ENCODE data around the gene XIRP2. TPM values are rescaled to one million over a fixed set of nuclear protein-coding genes. Genes with fewer than 3 reads are reported as not detected.

XIRP2 gene
- total RNA-seq, 2 experiments from 2014 or later: not detected

DNA sequence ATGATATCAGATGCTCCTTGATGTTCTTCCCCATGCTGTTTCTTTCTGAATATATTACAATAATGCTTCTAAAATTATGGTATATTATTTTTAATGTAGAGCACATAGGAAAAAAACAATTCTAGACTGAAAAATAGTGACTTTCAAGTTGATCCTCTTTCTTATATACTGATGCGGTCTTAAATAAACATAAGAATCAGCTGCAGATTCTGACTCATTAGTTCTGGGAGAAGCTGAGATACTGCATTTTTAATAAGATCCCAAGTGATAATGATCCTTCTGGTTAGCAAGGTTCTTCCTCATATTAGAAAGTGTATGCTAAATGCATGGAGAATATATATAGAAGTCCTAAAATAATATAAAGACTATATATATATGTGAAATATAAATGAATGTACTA lies 124.9 kb downstream of the XIRP2 start:
- DNase-seq (no peak), ATAC-seq (ENCODE audit: poor library complexity) (no peak)
- H3K4me1 ChIP-seq (ENCODE audit: insufficient read depth, low read length): no peaks in the 10 kb centered on the region
- intact Hi-C loops (cut with DNase I, micrococcal nuclease): no loop called here
- H3K4me3 ChIP-seq (ENCODE audit: low read length): no peak overlapping the region
- TF ChIP-seq, protein P1, sequence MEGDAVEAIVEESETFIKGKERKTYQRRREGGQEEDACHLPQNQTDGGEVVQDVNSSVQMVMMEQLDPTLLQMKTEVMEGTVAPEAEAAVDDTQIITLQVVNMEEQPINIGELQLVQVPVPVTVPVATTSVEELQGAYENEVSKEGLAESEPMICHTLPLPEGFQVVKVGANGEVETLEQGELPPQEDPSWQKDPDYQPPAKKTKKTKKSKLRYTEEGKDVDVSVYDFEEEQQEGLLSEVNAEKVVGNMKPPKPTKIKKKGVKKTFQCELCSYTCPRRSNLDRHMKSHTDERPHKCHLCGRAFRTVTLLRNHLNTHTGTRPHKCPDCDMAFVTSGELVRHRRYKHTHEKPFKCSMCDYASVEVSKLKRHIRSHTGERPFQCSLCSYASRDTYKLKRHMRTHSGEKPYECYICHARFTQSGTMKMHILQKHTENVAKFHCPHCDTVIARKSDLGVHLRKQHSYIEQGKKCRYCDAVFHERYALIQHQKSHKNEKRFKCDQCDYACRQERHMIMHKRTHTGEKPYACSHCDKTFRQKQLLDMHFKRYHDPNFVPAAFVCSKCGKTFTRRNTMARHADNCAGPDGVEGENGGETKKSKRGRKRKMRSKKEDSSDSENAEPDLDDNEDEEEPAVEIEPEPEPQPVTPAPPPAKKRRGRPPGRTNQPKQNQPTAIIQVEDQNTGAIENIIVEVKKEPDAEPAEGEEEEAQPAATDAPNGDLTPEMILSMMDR (IDR thresholded peaks at IDR 0.05): no peak
- no peak overlapping the region for H3K27ac ChIP-seq (ENCODE audit: low read depth in 1 of 2, low read length in 2 of 2)
- no peaks in the 10 kb centered on the region for H3K36me3 ChIP-seq (ENCODE audit: insufficient read depth, low read length)
- POLR2A ChIA-PET: no interaction called here
- CTCF ChIA-PET: no interaction called here
- Mint-ChIP-seq H3K9me3 (no peaks in the 10 kb centered on the region), H3K36me3 (ENCODE audit: low read depth) (no peaks in the 10 kb centered on the region), H3K4me1 (ENCODE audit: low read depth) (no peaks in the 10 kb centered on the region), H3K4me3 (no peak overlapping the region), H3K27me3 (no peaks in the 10 kb centered on the region), H3K27ac (no peak overlapping the region)
- H3K27me3 ChIP-seq (ENCODE audit: control insufficient read depth in 1 of 2, insufficient read depth in 2 of 2, low read length in 2 of 2): no peaks in the 10 kb centered on the region
- no peaks in the 10 kb centered on the region for H3K9me3 ChIP-seq (ENCODE audit: control insufficient read depth in 1 of 2, insufficient read depth in 1 of 2, low read length in 2 of 2)

DNA sequence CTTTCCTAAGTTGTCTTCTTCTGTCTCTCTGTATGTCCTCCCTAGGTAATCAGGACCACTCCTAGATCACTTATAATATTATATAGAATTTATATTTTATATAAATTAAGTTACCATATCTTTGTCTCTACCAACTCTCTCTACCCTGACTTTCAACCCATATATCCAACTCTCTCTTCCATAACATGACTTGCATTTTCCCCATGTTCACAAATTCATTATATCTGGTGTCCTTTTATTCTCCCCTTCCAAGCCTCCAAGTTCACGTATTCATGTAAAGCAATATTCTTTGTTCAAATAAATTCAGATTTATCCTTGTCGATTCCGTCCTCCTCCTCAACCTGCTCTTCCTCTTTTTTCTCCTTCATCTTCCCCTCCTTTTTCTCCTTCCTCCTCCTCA lies 127.5 kb downstream of the XIRP2 start:
- no peaks in the 10 kb centered on the region for H3K27me3 ChIP-seq (ENCODE audit: control insufficient read depth in 1 of 2, insufficient read depth in 2 of 2, low read length in 2 of 2)
- Mint-ChIP-seq H3K9me3 (no peaks in the 10 kb centered on the region), H3K36me3 (ENCODE audit: low read depth) (no peaks in the 10 kb centered on the region), H3K4me3 (no peak overlapping the region), H3K27me3 (no peaks in the 10 kb centered on the region), H3K4me1 (ENCODE audit: low read depth) (peaks cover 6% of the 10 kb centered on the region), H3K27ac (no peak overlapping the region)
- H3K4me3 ChIP-seq (ENCODE audit: low read length): no peak overlapping the region
- TF ChIP-seq, protein P1 (IDR thresholded peaks at IDR 0.05): no peak
- no peaks in the 10 kb centered on the region for H3K4me1 ChIP-seq (ENCODE audit: insufficient read depth, low read length)
- ChIA-PET POLR2A (no interaction called here), CTCF (no interaction called here)
- DNase-seq: no peak
- no peak for ATAC-seq (ENCODE audit: poor library complexity)
- intact Hi-C loops (cut with DNase I, micrococcal nuclease): no loop called here
- H3K27ac ChIP-seq (ENCODE audit: low read depth in 1 of 2, low read length in 2 of 2): no peak overlapping the region
- H3K36me3 ChIP-seq (ENCODE audit: insufficient read depth, low read length): no peaks in the 10 kb centered on the region
- H3K9me3 ChIP-seq (ENCODE audit: control insufficient read depth in 1 of 2, insufficient read depth in 1 of 2, low read length in 2 of 2): no peaks in the 10 kb centered on the region

DNA sequence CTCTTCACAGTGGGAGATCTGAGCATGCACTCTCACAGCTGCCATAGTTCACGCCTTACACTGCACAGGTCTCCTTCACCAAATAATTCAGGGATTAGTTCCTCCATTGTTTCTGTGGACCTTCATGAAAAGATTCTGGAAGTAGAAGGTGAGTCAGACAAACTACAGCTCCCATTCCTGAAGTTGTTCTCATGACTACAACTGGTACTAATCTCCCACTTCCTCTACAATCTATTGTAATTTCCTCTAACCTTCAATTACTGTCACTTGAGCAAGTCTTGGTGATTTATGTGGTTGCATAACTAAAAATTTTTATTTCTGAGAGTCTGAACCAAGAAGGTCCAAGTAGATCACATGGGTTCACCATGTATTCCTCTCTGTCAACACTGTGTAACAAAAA lies 128.7 kb downstream of the XIRP2 start:
- ChIA-PET POLR2A (no interaction called here), CTCF (no interaction called here)
- H3K4me3 Mint-ChIP-seq: no peak overlapping the region
- H3K4me1 ChIP-seq (ENCODE audit: insufficient read depth, low read length): no peaks in the 10 kb centered on the region
- no peaks in the 10 kb centered on the region for H3K27me3 Mint-ChIP-seq
- H3K9me3 ChIP-seq (ENCODE audit: control insufficient read depth in 1 of 2, insufficient read depth in 1 of 2, low read length in 2 of 2): no peaks in the 10 kb centered on the region
- no peaks in the 10 kb centered on the region for H3K27me3 ChIP-seq (ENCODE audit: control insufficient read depth in 1 of 2, insufficient read depth in 2 of 2, low read length in 2 of 2)
- no peaks in the 10 kb centered on the region for H3K36me3 ChIP-seq (ENCODE audit: insufficient read depth, low read length)
- no peaks in the 10 kb centered on the region for H3K36me3 Mint-ChIP-seq (ENCODE audit: low read depth)
- TF ChIP-seq, protein P1 (IDR thresholded peaks at IDR 0.05): no peak
- no peak overlapping the region for H3K27ac Mint-ChIP-seq
- H3K4me1 Mint-ChIP-seq (ENCODE audit: low read depth): peaks cover 6% of the 10 kb centered on the region
- no peak overlapping the region for H3K4me3 ChIP-seq (ENCODE audit: low read length)
- no peak overlapping the region for H3K27ac ChIP-seq (ENCODE audit: low read depth in 1 of 2, low read length in 2 of 2)
- H3K9me3 Mint-ChIP-seq: no peaks in the 10 kb centered on the region
- intact Hi-C loops (cut with DNase I, micrococcal nuclease): no loop called here
- DNase-seq: no peak
- ATAC-seq (ENCODE audit: poor library complexity): no peak

Data from CD4-positive, alpha-beta T cell (primary cell).